ENCODE results near the gene NR1H2.

Gene NR1H2

DNA sequence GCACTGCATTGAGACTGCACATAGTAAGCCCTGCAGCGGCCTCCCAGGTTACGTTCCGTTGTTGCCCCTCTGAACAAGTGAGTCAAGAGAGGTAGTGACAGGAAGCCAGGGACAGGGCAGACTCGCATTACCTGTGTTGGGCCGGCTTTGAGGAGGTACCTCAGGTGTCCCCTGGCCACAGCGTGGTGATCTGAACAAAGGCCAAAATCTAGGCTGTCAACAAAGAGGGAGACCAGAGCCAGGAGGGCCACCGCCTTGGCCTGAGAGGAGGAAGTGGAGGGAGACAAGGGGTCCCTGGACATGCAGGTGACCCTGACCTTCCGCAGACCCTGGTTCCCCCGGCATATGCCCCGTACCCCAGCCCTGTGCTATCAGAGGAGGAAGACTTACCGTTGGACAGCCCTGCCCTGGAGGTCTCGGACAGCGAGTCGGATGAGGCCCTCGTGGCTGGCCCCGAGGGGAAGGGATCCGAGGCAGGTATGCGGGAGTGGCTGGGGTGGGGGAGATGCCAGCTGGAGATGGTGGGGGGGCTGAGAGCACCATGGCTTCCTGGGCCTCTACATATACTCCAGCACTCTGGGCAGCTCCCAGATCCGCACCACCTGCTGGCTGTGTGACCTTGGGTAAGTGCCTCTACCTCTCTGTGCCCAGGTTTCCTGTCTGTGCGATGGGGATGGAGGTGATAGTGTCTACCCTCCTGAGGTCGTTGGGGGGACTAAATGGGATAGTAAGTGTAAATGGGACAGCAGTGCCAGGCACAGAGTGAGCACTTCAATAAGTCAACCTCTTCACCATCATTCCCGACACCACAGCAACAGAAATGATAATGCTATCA lies 47.2 kb downstream of the NR1H2 start:
- no peak for DNase-seq (ENCODE audit: low read depth)

DNA sequence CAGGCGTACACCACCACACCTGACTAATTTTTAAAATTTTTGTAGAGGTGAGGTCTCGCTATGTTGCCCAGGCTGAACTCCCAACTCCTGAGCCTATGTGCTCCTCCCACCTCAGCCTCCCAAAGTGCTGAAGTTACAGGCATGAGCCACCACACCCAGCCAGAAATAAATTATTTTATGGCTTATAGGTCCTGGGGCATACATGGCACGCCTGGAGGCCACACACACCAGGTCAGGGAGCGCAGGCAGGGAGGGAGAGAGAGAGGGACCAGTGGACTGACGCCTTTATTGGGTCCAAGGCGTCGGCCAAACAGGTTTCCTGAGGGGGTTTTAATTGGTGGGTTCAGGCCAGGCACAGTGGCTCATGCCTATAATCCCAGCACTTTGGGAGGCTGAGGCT lies 49.3 kb downstream of the NR1H2 start:
- DNase-seq (ENCODE audit: low read depth) = no peak

DNA sequence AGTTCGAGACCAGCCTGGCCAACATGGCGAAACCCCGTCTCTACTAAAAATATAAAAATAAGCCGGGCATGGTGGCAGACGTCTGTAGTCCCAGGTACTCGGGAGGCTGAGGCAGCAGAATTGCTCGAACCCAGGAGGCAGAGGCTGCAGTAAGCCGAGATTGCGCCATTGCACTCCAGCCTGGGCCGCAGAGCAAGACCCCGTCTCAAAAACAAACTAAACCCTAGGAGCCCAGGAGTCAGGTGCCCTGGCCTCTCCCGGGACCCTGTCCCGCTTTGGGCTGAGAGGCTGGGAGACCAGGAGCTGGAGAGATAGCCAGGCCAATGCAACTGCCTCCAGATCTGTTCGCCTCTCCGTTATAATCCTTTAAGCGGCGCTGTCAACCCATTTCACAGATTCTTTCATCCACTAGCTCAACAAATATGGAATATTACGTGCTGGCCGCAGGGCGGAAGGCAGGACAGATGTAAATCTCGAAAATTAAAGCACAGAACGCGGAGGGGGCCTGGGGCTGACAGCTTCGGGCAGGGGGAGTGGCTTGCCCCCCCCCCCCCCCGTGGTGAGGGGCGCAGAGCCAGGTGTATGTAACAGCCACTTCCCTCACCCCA lies 51.2 kb downstream of the NR1H2 start:
- no peak for DNase-seq (ENCODE audit: low read depth)

DNA sequence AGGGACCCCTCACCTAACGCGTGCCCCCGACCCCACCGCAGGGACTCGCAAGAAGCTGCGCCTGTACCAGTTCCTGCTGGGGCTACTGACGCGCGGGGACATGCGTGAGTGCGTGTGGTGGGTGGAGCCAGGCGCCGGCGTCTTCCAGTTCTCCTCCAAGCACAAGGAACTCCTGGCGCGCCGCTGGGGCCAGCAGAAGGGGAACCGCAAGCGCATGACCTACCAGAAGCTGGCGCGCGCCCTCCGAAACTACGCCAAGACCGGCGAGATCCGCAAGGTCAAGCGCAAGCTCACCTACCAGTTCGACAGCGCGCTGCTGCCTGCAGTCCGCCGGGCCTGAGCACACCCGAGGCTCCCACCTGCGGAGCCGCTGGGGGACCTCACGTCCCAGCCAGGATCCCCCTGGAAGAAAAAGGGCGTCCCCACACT lies 51.8 kb downstream of the NR1H2 start:
- DNase-seq (ENCODE audit: low read depth) = no peak

DNA sequence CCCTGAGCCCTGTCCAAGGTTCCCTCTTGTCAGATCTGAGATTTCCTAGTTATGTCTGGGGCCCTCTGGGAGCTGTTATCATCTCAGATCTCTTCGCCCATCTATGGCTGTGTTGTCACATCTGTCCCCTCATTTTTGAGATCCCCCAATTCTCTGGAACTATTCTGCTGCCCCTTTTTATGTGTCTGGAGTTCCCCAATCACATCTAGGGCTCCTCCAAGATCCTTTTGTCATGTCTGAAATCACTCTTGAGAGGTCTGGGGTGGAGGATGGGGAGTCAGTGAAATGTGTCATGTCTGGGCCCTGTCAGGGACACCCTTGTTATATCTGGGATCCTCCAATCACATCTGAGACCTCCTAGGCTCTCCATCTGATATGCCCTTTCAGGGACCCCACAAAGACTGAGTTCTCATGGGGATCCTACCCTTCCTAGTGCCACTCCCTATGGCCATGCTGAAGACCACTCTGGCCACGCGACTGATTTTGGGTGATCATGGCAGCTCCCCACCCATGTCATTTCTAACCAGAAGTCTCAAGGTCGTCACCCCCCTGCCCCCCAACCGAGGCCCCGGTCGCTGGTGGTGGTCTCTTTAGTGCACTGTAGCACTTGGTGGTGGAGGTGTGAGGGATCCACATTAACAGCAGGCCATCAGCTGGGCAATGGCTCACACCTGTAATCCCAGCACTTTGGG lies 52.7 kb downstream of the NR1H2 start:
- no peak for DNase-seq (ENCODE audit: low read depth)

DNA sequence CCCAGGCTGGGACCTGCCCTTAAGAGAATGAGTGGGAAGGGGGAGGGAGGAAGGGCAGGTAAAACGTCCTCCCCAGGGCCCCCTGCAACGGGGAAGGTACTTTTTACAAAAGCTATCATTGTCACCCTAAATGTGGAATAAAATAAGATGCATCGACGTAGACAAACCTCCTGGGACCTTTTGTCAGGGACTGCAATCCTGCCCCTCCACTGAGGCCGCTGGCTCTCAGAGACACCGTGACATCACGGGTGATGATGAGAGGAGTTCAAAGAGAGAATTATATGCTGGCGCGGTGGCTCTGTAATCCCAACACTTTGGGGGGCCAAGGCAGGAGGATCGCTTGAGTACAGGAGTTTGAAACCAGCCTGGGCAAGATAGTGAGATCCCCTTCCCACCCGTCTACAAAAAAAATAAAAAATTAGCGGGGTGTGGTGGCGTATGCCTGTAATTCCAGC lies 54.7 kb downstream of the NR1H2 start:
- DNase-seq (ENCODE audit: low read depth) = no peak

DNA sequence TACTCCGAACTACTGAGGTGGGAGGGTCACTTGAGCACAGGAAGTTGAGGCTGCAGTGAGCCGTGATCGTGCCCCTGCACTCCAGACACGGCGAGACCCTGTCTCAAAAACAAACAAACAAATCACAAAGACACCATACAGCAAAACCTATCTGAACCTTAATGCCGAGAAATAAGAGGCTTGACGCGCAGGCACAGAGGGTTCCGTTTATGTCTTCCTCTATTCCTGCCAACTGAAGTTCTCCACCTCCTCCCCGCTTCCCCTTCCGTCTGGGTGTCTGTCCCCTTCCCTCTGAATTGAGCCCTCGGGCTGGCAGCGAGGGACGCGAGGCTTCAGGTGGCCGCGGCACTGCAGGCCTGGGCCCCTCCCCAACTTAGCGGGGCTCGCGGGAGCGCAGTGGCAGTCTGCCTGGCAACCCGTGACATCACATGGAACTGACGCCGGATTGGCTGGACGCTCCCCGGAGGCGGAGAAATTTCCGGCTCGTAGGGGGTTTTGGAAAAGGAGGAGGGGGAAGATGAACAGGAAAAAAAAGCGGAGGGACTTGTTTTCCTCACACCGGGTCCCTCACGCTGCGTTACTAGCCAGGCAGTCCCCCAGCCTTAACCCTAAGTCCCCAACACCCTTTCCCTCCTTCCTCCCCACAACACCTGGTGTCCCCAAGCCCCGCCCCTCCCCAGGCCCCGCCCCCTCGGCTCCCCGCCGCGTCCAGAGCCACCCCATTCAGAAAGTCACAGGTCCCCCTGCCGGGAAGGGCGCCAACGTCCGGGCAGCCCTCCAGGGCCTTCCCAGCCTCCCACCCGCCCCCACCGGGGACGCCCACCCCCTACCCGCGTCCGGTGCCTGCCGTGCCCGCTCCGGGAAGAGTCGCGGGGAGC lies 55.3 kb downstream of the NR1H2 start:
- peak; percentile 79 for DNase-seq (ENCODE audit: low read depth)

DNA sequence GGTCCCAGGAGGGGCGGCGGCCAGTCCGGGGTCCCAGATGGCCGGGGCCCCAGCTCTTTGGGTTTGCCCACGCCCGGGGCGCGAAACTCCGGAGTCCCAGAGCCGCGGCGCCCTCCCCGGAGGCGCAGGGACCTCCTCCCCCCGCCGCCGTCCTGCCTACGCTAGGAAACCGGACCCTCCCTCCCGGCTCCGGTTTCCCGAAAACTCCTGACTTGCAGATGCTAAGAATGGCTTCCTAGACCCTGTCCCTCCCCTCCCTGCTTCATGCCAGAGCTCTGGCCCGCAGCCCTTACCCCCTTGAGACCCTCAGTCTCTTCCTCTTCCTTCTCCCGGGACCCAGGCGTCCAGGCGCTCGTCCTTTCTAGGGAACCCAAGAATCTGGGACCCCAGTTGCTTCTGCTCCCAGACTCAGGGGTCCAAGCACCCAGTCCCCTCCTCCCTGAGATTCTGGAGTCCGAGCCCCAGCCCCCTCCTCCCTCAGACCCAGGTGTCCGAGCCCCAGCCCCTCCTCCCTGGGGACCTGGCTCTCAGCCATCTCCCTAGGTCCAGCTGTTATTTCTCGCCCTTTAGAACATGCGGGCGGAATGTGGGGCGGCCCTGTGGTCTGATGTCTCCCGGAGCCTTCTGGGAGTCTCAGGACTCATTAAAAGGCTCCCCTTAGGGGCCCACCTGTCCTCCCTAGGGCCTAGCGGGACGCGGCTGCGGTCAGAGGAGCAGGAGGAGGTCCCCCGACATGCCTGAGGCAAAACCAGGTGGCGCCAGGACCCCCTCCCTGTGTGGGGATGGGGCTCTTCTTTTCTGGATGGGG lies 56.2 kb downstream of the NR1H2 start, which contains the start of gene MYBPC2:
Gene MYBPC2 (plus strand): TSS at position 672 of the 808 bp plus-strand sequence. CDS start 62 bp downstream, at position 734.
- no peak for DNase-seq (ENCODE audit: low read depth)

All from CMK (cell line).